ENCODE results near the gene SFRP2.

The SFRP2 gene

GRCh38 chr4:153794006-153794405 is 5.1 kb upstream of the SFRP2 start:
- no peak for DNase-seq

- no peak for DNase-seq
Observed at GRCh38 chr4:153792618-153793247, 3.9 kb upstream of the SFRP2 start.

GRCh38 chr4:153791746-153792617 is 3.1 kb upstream of the SFRP2 start:
- no peak for DNase-seq

- DNase-seq, result no peak
Observed at GRCh38 chr4:153790962-153791551, 2.2 kb upstream of the SFRP2 start.

GRCh38 chr4:153790500-153790865 is 1.6 kb upstream of the SFRP2 start:
- DNase-seq, result no peak

GRCh38 chr4:153789741-153790499 is 1.0 kb upstream of the SFRP2 start:
- DNase-seq, result no peak

- no peak for DNase-seq
Observed at GRCh38 chr4:153788051-153788412, 851 bp downstream of the SFRP2 start.

- DNase-seq, result no peak
Observed at GRCh38 chr4:153787575-153787974, 1.3 kb downstream of the SFRP2 start.

- no peak for DNase-seq
Observed at GRCh38 chr4:153787061-153787560, 1.8 kb downstream of the SFRP2 start.

- no peak for DNase-seq
Observed at GRCh38 chr4:153785910-153786721, 2.8 kb downstream of the SFRP2 start.

GRCh38 chr4:153784166-153784699 is 4.7 kb downstream of the SFRP2 start:
- no peak for DNase-seq

- no peak for DNase-seq
Observed at GRCh38 chr4:153782581-153782980, 6.3 kb downstream of the SFRP2 start.

GRCh38 chr4:153781717-153782416 is 7.0 kb downstream of the SFRP2 start:
- DNase-seq, result no peak

GRCh38 chr4:153781280-153781679 is 7.6 kb downstream of the SFRP2 start:
- no peak for DNase-seq

GRCh38 chr4:153780876-153781275 is 8.0 kb downstream of the SFRP2 start:
- no peak for DNase-seq

GRCh38 chr4:153780221-153780620 is 8.7 kb downstream of the SFRP2 start:
- no peak for DNase-seq

GRCh38 chr4:153778383-153778782 is 10.5 kb downstream of the SFRP2 start:
- no peak for DNase-seq

- no peak for DNase-seq
Observed at GRCh38 chr4:153777421-153777820, 11.5 kb downstream of the SFRP2 start.

- no peak for DNase-seq
Observed at GRCh38 chr4:153776601-153777000, 12.3 kb downstream of the SFRP2 start.

GRCh38 chr4:153773236-153773690 is 15.6 kb downstream of the SFRP2 start:
- no peak for DNase-seq

GRCh38 chr4:153771046-153771445 is 17.8 kb downstream of the SFRP2 start:
- DNase-seq, result no peak
